Measurements from ENCODE around the gene HHATL. TPM values are rescaled to one million over a fixed set of nuclear protein-coding genes. Genes with fewer than 3 reads are reported as not detected.

HHATL gene
- total and polyA plus RNA-seq, 2 donors: 1.7 to 3.7 TPM

GRCh38 chr3:42718338-42718737, 15.7 kb upstream of the HHATL start:
- Histone ChIP-seq H3K27ac (ENCODE audit: low read depth in 1 of 2, low read length in 1 of 2) (no peak overlapping the region), H3K9me3 (ENCODE audit: control insufficient read depth in 2 of 2, insufficient read depth in 1 of 2, low read length in 1 of 2) (no peaks in the 10 kb centered on the region), H3K4me1 (ENCODE audit: control insufficient read depth in 2 of 2, insufficient read depth in 2 of 2, low read length in 2 of 2) (no peaks in the 10 kb centered on the region), H3K27me3 (ENCODE audit: control insufficient read depth in 2 of 2, insufficient read depth in 1 of 2, low read length in 1 of 2) (no peaks in the 10 kb centered on the region), H3K36me3 (ENCODE audit: control insufficient read depth in 2 of 2, insufficient read depth in 2 of 2, low read length in 1 of 2) (no peaks in the 10 kb centered on the region), H3K4me3 (ENCODE audit: low read length in 2 of 2) (no peak overlapping the region)
- DNase-seq (ENCODE audit: low read depth in 6 of 9, low spot score in 9 of 9): no peak
- WGBS: 87% methylated on average over 5 of the region's 5 CpGs

DNA sequence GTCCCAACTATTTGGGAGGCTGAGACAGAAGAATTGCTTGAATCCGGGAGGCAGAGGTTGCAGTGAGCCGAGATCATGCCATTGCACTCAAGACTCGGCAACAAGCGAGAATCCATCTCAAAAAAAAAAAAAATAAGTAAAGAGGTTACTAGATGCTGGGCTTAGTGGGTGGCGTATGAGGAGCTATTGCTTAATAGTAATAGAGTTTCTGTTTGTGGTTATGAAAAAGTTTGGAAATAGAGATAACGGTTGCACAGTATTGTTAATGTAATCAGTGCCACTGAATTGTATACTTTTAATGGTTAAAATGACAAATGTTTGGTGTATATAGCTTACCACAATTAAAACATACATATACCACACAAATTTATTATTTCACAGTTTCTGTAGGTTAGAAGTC, 14.7 kb upstream of the HHATL start:
- Histone ChIP-seq H3K4me3 (ENCODE audit: low read length in 2 of 2) (no peak overlapping the region), H3K9me3 (ENCODE audit: control insufficient read depth in 2 of 2, insufficient read depth in 1 of 2, low read length in 1 of 2) (no peaks in the 10 kb centered on the region), H3K36me3 (ENCODE audit: control insufficient read depth in 2 of 2, insufficient read depth in 2 of 2, low read length in 1 of 2) (no peaks in the 10 kb centered on the region), H3K27me3 (ENCODE audit: control insufficient read depth in 2 of 2, insufficient read depth in 1 of 2, low read length in 1 of 2) (peaks cover 0 to 2% of the 10 kb centered on the region in 2 donors), H3K27ac (ENCODE audit: low read depth in 1 of 2, low read length in 1 of 2) (no peak overlapping the region), H3K4me1 (ENCODE audit: control insufficient read depth in 2 of 2, insufficient read depth in 2 of 2, low read length in 2 of 2) (no peaks in the 10 kb centered on the region)
- 97% methylated on average over 6 of the region's 6 CpGs for WGBS
- no peak for DNase-seq (ENCODE audit: low read depth in 6 of 9, low spot score in 9 of 9)

GRCh38 chr3:42714171-42714852, 11.7 kb upstream of the HHATL start:
- Histone ChIP-seq H3K9me3 (ENCODE audit: control insufficient read depth in 2 of 2, insufficient read depth in 1 of 2, low read length in 1 of 2) (no peaks in the 10 kb centered on the region), H3K4me1 (ENCODE audit: control insufficient read depth in 2 of 2, insufficient read depth in 2 of 2, low read length in 2 of 2) (no peaks in the 10 kb centered on the region), H3K27ac (ENCODE audit: low read depth in 1 of 2, low read length in 1 of 2) (no peak overlapping the region), H3K27me3 (ENCODE audit: control insufficient read depth in 2 of 2, insufficient read depth in 1 of 2, low read length in 1 of 2) (peaks cover 0 to 9% of the 10 kb centered on the region in 2 donors), H3K4me3 (ENCODE audit: low read length in 2 of 2) (no peak overlapping the region), H3K36me3 (ENCODE audit: control insufficient read depth in 2 of 2, insufficient read depth in 2 of 2, low read length in 1 of 2) (no peaks in the 10 kb centered on the region)
- WGBS: 96% methylated on average over 4 of the region's 4 CpGs
- DNase-seq (ENCODE audit: low read depth in 6 of 9, low spot score in 9 of 9): no peak

- Histone ChIP-seq H3K9me3 (ENCODE audit: control insufficient read depth in 2 of 2, insufficient read depth in 1 of 2, low read length in 1 of 2) (no peaks in the 10 kb centered on the region), H3K4me1 (ENCODE audit: control insufficient read depth in 2 of 2, insufficient read depth in 2 of 2, low read length in 2 of 2) (no peaks in the 10 kb centered on the region), H3K4me3 (ENCODE audit: low read length in 2 of 2) (no peak overlapping the region), H3K27me3 (ENCODE audit: control insufficient read depth in 2 of 2, insufficient read depth in 1 of 2, low read length in 1 of 2) (peaks cover 0 to 9% of the 10 kb centered on the region in 2 donors), H3K27ac (ENCODE audit: low read depth in 1 of 2, low read length in 1 of 2) (no peak overlapping the region), H3K36me3 (ENCODE audit: control insufficient read depth in 2 of 2, insufficient read depth in 2 of 2, low read length in 1 of 2) (no peaks in the 10 kb centered on the region)
- DNase-seq (ENCODE audit: low read depth in 6 of 9, low spot score in 9 of 9): no peak
- WGBS: 96% methylated on average over 2 of the region's 2 CpGs
Measured at GRCh38 chr3:42713747-42714146, 11.1 kb upstream of the HHATL start.

DNA sequence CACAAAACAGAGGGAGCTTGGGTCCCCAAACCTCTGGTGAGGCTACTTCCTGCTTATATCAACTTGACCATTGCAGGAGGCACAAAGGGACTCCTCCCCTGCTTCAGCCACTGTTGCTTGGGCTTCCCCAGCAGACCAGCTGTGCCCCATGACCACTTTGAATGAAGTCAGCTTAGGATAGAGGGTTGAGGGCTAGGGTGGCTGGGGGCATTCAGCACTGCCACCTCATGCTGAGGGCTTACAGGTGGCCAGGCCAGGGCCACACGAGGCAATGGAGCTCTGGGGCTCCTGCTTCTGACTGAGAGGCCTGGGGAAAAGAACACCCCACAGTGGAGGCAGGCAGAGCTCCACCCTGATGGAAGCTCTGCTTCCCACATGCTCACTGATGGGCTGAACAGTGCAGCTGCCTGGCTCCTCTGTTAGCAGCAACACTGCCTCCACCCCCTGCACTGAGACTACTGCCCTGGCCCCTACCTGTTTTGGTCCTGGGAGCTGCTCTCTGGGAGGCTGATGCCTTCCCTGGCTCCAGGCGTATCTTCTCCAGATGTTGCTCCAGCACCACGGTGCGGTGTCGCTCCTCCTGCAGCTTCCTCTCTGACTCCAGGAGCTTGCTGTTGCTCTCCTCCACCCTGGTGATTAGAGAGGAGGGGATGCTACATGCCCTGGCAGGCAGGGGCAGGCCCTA, 10.2 kb upstream of the HHATL start:
- 80% methylated on average over 5 of the region's 5 CpGs for WGBS
- H3K27me3 ChIP-seq (ENCODE audit: control insufficient read depth in 2 of 2, insufficient read depth in 1 of 2, low read length in 1 of 2): peaks cover 0 to 9% of the 10 kb centered on the region in 2 donors
- H3K9me3 ChIP-seq (ENCODE audit: control insufficient read depth in 2 of 2, insufficient read depth in 1 of 2, low read length in 1 of 2): no peaks in the 10 kb centered on the region
- no peak overlapping the region for H3K27ac ChIP-seq (ENCODE audit: low read depth in 1 of 2, low read length in 1 of 2)
- no peaks in the 10 kb centered on the region for H3K36me3 ChIP-seq (ENCODE audit: control insufficient read depth in 2 of 2, insufficient read depth in 2 of 2, low read length in 1 of 2)
- no peak overlapping the region for H3K4me3 ChIP-seq (ENCODE audit: low read length in 2 of 2)
- H3K4me1 ChIP-seq (ENCODE audit: control insufficient read depth in 2 of 2, insufficient read depth in 2 of 2, low read length in 2 of 2): no peaks in the 10 kb centered on the region
- no peak for DNase-seq (ENCODE audit: low read depth in 6 of 9, low spot score in 9 of 9)

GRCh38 chr3:42712344-42712648, 9.7 kb upstream of the HHATL start:
- H3K27ac ChIP-seq (ENCODE audit: low read depth in 1 of 2, low read length in 1 of 2): no peak overlapping the region
- H3K27me3 ChIP-seq (ENCODE audit: control insufficient read depth in 2 of 2, insufficient read depth in 1 of 2, low read length in 1 of 2): peaks cover 0 to 9% of the 10 kb centered on the region in 2 donors
- no peak overlapping the region for H3K4me3 ChIP-seq (ENCODE audit: low read length in 2 of 2)
- H3K4me1 ChIP-seq (ENCODE audit: control insufficient read depth in 2 of 2, insufficient read depth in 2 of 2, low read length in 2 of 2): no peaks in the 10 kb centered on the region
- no peak for DNase-seq (ENCODE audit: low read depth in 6 of 9, low spot score in 9 of 9)
- 95% methylated on average over 4 of the region's 4 CpGs for WGBS
- no peaks in the 10 kb centered on the region for H3K36me3 ChIP-seq (ENCODE audit: control insufficient read depth in 2 of 2, insufficient read depth in 2 of 2, low read length in 1 of 2)
- H3K9me3 ChIP-seq (ENCODE audit: control insufficient read depth in 2 of 2, insufficient read depth in 1 of 2, low read length in 1 of 2): no peaks in the 10 kb centered on the region

GRCh38 chr3:42711491-42712343, 9.1 kb upstream of the HHATL start:
- no peak overlapping the region for H3K4me3 ChIP-seq (ENCODE audit: low read length in 2 of 2)
- no peak overlapping the region for H3K27ac ChIP-seq (ENCODE audit: low read depth in 1 of 2, low read length in 1 of 2)
- no peaks in the 10 kb centered on the region for H3K9me3 ChIP-seq (ENCODE audit: control insufficient read depth in 2 of 2, insufficient read depth in 1 of 2, low read length in 1 of 2)
- 68% methylated on average over 6 of the region's 6 CpGs for WGBS
- H3K36me3 ChIP-seq (ENCODE audit: control insufficient read depth in 2 of 2, insufficient read depth in 2 of 2, low read length in 1 of 2): no peaks in the 10 kb centered on the region
- H3K4me1 ChIP-seq (ENCODE audit: control insufficient read depth in 2 of 2, insufficient read depth in 2 of 2, low read length in 2 of 2): no peaks in the 10 kb centered on the region
- peaks cover 0 to 9% of the 10 kb centered on the region in 2 donors for H3K27me3 ChIP-seq (ENCODE audit: control insufficient read depth in 2 of 2, insufficient read depth in 1 of 2, low read length in 1 of 2)
- DNase-seq (ENCODE audit: low read depth in 6 of 9, low spot score in 9 of 9): no peak

GRCh38 chr3:42710323-42711021, 7.9 kb upstream of the HHATL start:
- no peak for DNase-seq (ENCODE audit: low read depth in 6 of 9, low spot score in 9 of 9)

More at GRCh38 chr3:42710323-42711021, 7.9 kb upstream of the HHATL start:
- H3K27me3 ChIP-seq (ENCODE audit: control insufficient read depth in 2 of 2, insufficient read depth in 1 of 2, low read length in 1 of 2): peaks cover 0 to 9% of the 10 kb centered on the region in 2 donors
- no peak overlapping the region for H3K27ac ChIP-seq (ENCODE audit: low read depth in 1 of 2, low read length in 1 of 2)
- WGBS: 86% methylated on average over 7 of the region's 7 CpGs
- H3K4me3 ChIP-seq (ENCODE audit: low read length in 2 of 2): no peak overlapping the region
- no peaks in the 10 kb centered on the region for H3K9me3 ChIP-seq (ENCODE audit: control insufficient read depth in 2 of 2, insufficient read depth in 1 of 2, low read length in 1 of 2)
- no peaks in the 10 kb centered on the region for H3K36me3 ChIP-seq (ENCODE audit: control insufficient read depth in 2 of 2, insufficient read depth in 2 of 2, low read length in 1 of 2)
- no peaks in the 10 kb centered on the region for H3K4me1 ChIP-seq (ENCODE audit: control insufficient read depth in 2 of 2, insufficient read depth in 2 of 2, low read length in 2 of 2)

All from thymus (tissue), 11 donors.